IgD-negative memory B cell (primary cell): ENCODE measurements around the gene HEPH. TPM values are rescaled to one million over a fixed set of nuclear protein-coding genes. Genes with fewer than 3 reads are reported as not detected.
"Not testable (repeated sequence)": the region's sequence is repeated elsewhere in the genome, so short reads cannot be mapped to it uniquely, and the experiment has no call there.

Experiments
- H3K27ac Mint-ChIP-seq, 3 donors: one replicate each; pipeline ENCODE4 v1.8.0; 2020 to 2022; ENCODE audit warnings: mild to moderate bottlenecking in 3 of 3, mixed read lengths in 3 of 3, moderate library complexity in 1 of 3
- H3K27me3 Mint-ChIP-seq: one replicate; pipeline ENCODE4 v1.8.0; 2021; ENCODE audit warnings: mixed read lengths
- H3K36me3 Mint-ChIP-seq: one replicate; pipeline ENCODE4 v1.8.0; 2020; ENCODE audit warnings: mild to moderate bottlenecking, mixed read lengths
- H3K4me1 Mint-ChIP-seq, 3 donors: one replicate each; pipeline ENCODE4 v1.8.0; 2020 to 2022; ENCODE audit warnings: mixed read lengths in 3 of 3, mild to moderate bottlenecking in 1 of 3
- H3K4me3 Mint-ChIP-seq, 4 donors: one replicate each; pipeline ENCODE4 v1.8.0; 2020 to 2022; ENCODE audit warnings: mild to moderate bottlenecking in 4 of 4, mixed read lengths in 4 of 4, moderate library complexity in 3 of 4
- H3K9me3 Mint-ChIP-seq, 3 donors: one replicate each; pipeline ENCODE4 v1.8.0; 2020 to 2021; ENCODE audit warnings: mixed read lengths in 3 of 3, mild to moderate bottlenecking in 1 of 3
- polyA plus RNA-seq: library from polyadenylated mRNA; unstranded; fragments of 300-500 nt; fragmentation: Illumina TruSeq; gene quantifications from one replicate; pipeline ENCODE4 v1.2.3, GENCODE V29; 2021

The HEPH gene
- polyA plus RNA-seq, 1 donor from 2014 or later = not detected

DNA sequence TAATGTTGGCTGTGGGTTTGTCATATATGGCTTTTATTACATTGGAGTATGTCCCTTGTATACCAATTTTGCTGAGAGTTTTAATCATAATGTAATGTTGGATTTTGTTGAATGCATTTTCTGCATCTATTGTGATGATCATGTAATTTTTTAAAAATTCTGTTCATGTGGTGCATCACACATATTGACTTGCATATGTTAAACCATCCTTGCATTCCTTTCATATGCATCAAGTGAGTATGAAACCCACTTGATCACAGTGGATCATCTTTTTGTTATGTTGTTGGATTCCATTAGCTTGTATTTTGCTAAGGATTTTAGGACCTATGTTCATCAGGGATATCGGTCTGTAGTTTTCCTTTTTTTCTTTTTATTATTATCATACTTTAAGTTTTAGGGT is 12.1 kb downstream of the HEPH start:
- H3K4me1 Mint-ChIP-seq = no peaks in the 10 kb centered on the region
- H3K4me3 Mint-ChIP-seq = no peak overlapping the region
- H3K36me3 Mint-ChIP-seq = peaks cover 4% of the 10 kb centered on the region
- H3K27ac Mint-ChIP-seq = no peak overlapping the region
- H3K27me3 Mint-ChIP-seq = no peaks in the 10 kb centered on the region
- peaks cover 5 to 35% (median 23%) of the 10 kb centered on the region in 3 donors for H3K9me3 Mint-ChIP-seq

DNA sequence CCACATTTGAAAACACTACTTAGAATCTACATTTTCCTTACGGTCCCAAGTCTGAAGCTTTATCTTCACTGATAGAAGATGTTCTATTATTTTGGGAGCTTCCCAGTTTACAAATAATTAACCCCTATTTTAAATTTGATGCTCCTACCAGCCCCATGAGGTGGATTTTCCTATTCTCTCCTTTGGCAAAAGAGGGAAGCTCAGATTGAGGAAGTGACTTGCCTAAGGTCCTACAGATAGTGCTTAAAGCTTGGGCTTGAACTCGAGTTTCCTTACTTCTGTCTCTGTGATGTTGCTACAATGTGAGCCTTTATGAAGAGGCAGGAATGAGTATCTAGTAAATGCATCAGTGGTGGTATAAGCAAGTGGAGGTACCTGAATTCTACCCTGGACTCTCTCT is 27.5 kb downstream of the HEPH start:
- H3K9me3 Mint-ChIP-seq = no peaks in the 10 kb centered on the region

GRCh38 chrX:66193821-66194220 is 29.8 kb downstream of the HEPH start:
- H3K27ac Mint-ChIP-seq = no peak overlapping the region
- peaks cover 0 to 5% (median 0%) of the 10 kb centered on the region in 3 donors for H3K4me1 Mint-ChIP-seq
- no peaks in the 10 kb centered on the region for H3K36me3 Mint-ChIP-seq
- H3K27me3 Mint-ChIP-seq = peaks cover 8% of the 10 kb centered on the region
- H3K4me3 Mint-ChIP-seq = no peak overlapping the region
- no peaks in the 10 kb centered on the region for H3K9me3 Mint-ChIP-seq

More for the DNA sequence above, 27.5 kb downstream of the HEPH start:
- peaks cover 0 to 5% (median 0%) of the 10 kb centered on the region in 3 donors for H3K4me1 Mint-ChIP-seq
- peaks cover 8% of the 10 kb centered on the region for H3K27me3 Mint-ChIP-seq
- no peaks in the 10 kb centered on the region for H3K36me3 Mint-ChIP-seq
- no peak overlapping the region for H3K27ac Mint-ChIP-seq
- no peak overlapping the region for H3K4me3 Mint-ChIP-seq

DNA sequence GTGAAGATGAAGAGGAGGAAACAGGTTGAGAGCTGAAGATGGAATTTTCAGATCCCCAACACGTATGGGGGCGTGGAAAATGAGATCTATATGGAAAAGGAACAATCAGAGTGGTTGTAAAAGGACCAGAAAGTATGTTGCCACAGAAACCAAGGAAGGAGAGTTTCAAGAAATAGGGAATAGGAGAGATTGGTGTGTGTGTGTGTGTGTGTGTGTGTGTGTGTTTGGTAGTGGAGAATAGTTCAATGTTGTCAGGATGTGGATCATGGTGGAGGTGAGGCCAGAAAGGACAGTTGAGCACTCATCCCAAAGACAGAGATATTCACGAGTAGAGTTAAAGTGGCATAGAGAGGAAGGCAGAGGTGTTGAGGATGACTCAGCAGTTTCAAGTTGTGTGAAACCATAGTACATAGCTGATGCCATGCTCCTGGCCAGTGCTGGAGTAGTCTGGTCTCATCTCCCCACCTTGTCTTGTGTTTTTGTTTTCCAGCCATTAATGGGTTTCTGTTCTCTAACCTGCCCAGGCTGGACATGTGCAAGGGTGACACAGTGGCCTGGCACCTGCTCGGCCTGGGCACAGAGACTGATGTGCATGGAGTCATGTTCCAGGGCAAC is 36.1 kb downstream of the HEPH start:
- peaks cover 0 to 7% (median 5%) of the 10 kb centered on the region in 3 donors for H3K4me1 Mint-ChIP-seq
- no peaks in the 10 kb centered on the region for H3K9me3 Mint-ChIP-seq
- H3K27me3 Mint-ChIP-seq = peaks cover 2% of the 10 kb centered on the region
- no peaks in the 10 kb centered on the region for H3K36me3 Mint-ChIP-seq
- no peak overlapping the region for H3K4me3 Mint-ChIP-seq
- no peak overlapping the region for H3K27ac Mint-ChIP-seq

- H3K4me3 Mint-ChIP-seq = peak overlapping the region in 2 of 4 donors; percentile 2 to 9
Observed at GRCh38 chrX:66200855-66201795, 37.1 kb downstream of the HEPH start.

DNA sequence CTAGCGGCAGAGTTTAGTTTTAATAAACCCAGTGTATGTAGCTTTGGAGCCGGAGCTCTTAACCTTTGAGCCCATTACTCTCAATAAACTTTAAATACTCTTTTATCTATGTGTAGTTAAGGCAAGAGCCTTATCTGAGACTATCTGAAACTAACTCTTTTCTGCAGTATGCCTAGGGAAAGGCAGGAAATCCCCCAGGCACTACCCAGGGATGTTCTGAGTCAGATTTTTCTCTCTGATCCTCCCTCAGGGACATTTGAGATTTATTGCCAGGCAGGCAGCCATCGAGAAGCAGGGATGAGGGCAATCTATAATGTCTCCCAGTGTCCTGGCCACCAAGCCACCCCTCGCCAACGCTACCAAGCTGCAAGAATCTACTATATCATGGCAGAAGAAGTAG is 39.1 kb downstream of the HEPH start:
- H3K36me3 Mint-ChIP-seq = no peaks in the 10 kb centered on the region
- peaks cover 2% of the 10 kb centered on the region for H3K27me3 Mint-ChIP-seq
- H3K4me1 Mint-ChIP-seq = peaks cover 0 to 7% (median 5%) of the 10 kb centered on the region in 3 donors
- H3K9me3 Mint-ChIP-seq = no peaks in the 10 kb centered on the region
- no peak overlapping the region for H3K4me3 Mint-ChIP-seq
- H3K27ac Mint-ChIP-seq = no peak overlapping the region

More at GRCh38 chrX:66200855-66201795, 37.1 kb downstream of the HEPH start:
- H3K36me3 Mint-ChIP-seq = no peaks in the 10 kb centered on the region
- H3K9me3 Mint-ChIP-seq = no peaks in the 10 kb centered on the region
- H3K27me3 Mint-ChIP-seq = peaks cover 2% of the 10 kb centered on the region
- peaks cover 0 to 7% (median 5%) of the 10 kb centered on the region in 3 donors for H3K4me1 Mint-ChIP-seq
- H3K27ac Mint-ChIP-seq = no peak overlapping the region

DNA sequence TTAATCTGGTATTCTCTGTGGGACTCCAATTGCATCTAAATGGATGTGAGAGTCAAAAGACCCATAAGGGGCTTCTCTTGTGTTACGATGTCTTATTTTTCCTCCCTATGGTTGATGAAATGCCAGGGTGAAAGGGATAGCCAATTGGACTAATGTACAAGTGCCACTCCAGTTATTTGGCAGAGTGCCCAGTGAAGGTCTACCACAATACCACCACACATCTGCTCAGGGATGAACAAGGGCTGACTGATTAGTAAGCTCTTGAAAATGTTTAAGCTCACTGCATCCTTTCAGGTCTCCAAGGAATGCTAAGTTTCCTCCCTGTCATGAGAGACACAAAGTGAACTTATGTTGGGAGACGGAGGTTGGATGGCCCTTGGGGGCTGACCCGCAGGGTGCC is 57.8 kb downstream of the HEPH start:
- no peaks in the 10 kb centered on the region for H3K36me3 Mint-ChIP-seq
- H3K9me3 Mint-ChIP-seq = peaks cover 6 to 13% (median 7%) of the 10 kb centered on the region in 3 donors
- peaks cover 0 to 6% (median 2%) of the 10 kb centered on the region in 3 donors for H3K4me1 Mint-ChIP-seq
- H3K27ac Mint-ChIP-seq = no peak overlapping the region
- H3K27me3 Mint-ChIP-seq = peaks cover 7% of the 10 kb centered on the region
- H3K4me3 Mint-ChIP-seq = no peak overlapping the region

GRCh38 chrX:66232296-66232695 is 68.2 kb downstream of the HEPH start:
- no peak overlapping the region for H3K4me3 Mint-ChIP-seq
- H3K4me1 Mint-ChIP-seq = peaks cover 0 to 2% (median 0%) of the 10 kb centered on the region in 3 donors
- no peak overlapping the region for H3K27ac Mint-ChIP-seq
- H3K36me3 Mint-ChIP-seq = peaks cover 2% of the 10 kb centered on the region
- peaks cover 0 to 7% (median 3%) of the 10 kb centered on the region in 3 donors for H3K9me3 Mint-ChIP-seq
- H3K27me3 Mint-ChIP-seq = peaks cover 5% of the 10 kb centered on the region

GRCh38 chrX:66233209-66233608 is 69.2 kb downstream of the HEPH start:
- Mint-ChIP-seq H3K9me3 (peaks cover 0 to 7% (median 6%) of the 10 kb centered on the region in 3 donors), H3K27ac (no peak overlapping the region), H3K36me3 (peaks cover 2% of the 10 kb centered on the region), H3K4me1 (peaks cover 0 to 2% (median 0%) of the 10 kb centered on the region in 3 donors), H3K4me3 (no peak overlapping the region), H3K27me3 (peaks cover 8% of the 10 kb centered on the region)

DNA sequence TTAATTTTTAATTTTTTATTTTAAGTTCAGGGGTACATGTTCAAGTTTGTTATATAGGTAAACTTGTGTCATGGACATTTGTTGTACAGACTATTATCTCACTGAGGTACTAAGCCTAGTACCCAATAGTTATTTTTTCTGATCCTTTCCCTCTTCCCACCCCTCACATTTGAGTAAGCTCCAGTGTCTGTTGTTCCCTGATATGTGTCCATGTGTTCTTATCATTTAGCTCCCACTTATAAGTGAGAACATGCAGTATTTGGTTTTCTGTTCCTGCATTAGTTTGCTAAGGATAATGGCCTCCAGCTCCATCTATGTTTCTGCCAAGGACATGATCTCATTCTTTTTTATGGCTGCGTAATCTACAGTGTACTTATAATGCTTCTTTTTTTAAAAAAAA is 69.9 kb downstream of the HEPH start:
- H3K4me1 Mint-ChIP-seq, H3K36me3 Mint-ChIP-seq, H3K27ac Mint-ChIP-seq, H3K27me3 Mint-ChIP-seq, H3K4me3 Mint-ChIP-seq, H3K9me3 Mint-ChIP-seq: not testable (repeated sequence)

- no peak overlapping the region for H3K4me3 Mint-ChIP-seq
- peaks cover 4 to 6% (median 5%) of the 10 kb centered on the region in 3 donors for H3K9me3 Mint-ChIP-seq
- no peak overlapping the region for H3K27ac Mint-ChIP-seq
- peaks cover 5% of the 10 kb centered on the region for H3K36me3 Mint-ChIP-seq
- H3K27me3 Mint-ChIP-seq = peaks cover 2% of the 10 kb centered on the region
- no peaks in the 10 kb centered on the region for H3K4me1 Mint-ChIP-seq
Observed at GRCh38 chrX:66255359-66255967, 91.4 kb downstream of the HEPH start.

GRCh38 chrX:66262807-66263206 is 98.8 kb downstream of the HEPH start:
- Mint-ChIP-seq H3K27ac (no peak overlapping the region), H3K4me1 (no peaks in the 10 kb centered on the region), H3K9me3 (peaks cover 0 to 2% (median 0%) of the 10 kb centered on the region in 3 donors), H3K4me3 (no peak overlapping the region), H3K36me3 (peaks cover 2% of the 10 kb centered on the region), H3K27me3 (peaks cover 2% of the 10 kb centered on the region)
